ENCODE results near the gene SDF4. TPM values are rescaled to one million over a fixed set of nuclear protein-coding genes. Genes with fewer than 3 reads are reported as not detected.

Gene SDF4
- total and polyA plus RNA-seq, 2 donors (not counting 1 experiment from before 2014, with no cell fraction given) = 100 to 143 TPM

DNA sequence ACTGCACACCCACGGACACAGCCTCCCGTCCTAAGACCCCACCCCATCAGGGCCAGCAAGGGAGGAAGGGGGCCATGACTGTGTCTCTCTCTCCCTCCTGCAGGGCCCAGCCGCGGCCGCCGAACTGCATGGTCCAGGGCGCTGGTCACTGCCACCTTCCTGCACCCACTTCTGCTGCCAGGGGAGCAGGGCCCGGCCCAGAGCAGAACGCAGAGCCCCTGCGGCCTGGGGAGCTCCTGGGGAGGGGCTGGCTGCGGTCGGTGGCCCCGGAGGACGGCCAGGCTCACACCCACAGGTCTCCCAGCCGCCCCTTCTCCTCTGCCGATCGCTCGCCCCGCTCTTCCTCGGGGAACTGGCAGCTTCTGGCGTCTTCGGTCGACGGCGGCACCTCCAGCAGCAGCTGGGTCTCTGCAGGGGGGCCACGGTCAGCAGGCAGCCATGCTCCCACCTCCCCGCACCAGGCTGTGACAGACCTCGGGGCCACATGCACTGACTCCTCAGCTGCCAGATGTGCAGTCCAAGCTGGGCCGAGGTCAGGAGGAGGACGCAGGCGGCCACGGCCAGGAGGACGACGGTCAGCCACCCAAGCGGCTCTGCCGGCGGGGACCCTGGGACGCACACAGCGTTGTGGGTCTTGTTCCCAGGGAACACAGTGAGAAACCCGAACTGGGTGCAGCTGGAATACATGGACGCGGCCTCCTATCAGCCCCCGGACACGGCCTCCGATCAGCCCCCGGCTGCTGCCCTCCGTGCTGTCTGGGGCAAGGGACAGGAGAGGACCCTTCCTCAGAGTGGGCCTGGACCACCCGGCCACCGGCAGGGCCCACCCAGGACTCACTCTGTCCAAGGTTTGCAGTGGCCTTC is 28.0 kb downstream of the SDF4 start:
- no peaks in the 10 kb centered on the region for H3K36me3 ChIP-seq (replicated peaks in 1 of 2; ENCODE audit: control extremely low read depth in 1 of 2, control insufficient read depth in 1 of 2, extremely low read depth in 1 of 2, insufficient read depth in 2 of 2, low read length in 1 of 2)
- peaks cover 7% of the 10 kb centered on the region for H3K27me3 Mint-ChIP-seq
- 91% methylated on average over 49 of the region's 49 CpGs for WGBS (ENCODE audit: insufficient coverage)
- no peak overlapping the region for H3K4me3 ChIP-seq (ENCODE audit: control extremely low read depth in 1 of 5, extremely low read depth in 1 of 5, insufficient read depth in 1 of 5, low read depth in 2 of 5, low read length in 4 of 5)
- ATAC-seq (ENCODE audit: low read depth) = no peak
- no peak overlapping the region for H3K9ac ChIP-seq (ENCODE audit: low read length)
- peak overlapping the region; percentile 37 for H3K27ac Mint-ChIP-seq
- TF ChIP-seq, protein P1, sequence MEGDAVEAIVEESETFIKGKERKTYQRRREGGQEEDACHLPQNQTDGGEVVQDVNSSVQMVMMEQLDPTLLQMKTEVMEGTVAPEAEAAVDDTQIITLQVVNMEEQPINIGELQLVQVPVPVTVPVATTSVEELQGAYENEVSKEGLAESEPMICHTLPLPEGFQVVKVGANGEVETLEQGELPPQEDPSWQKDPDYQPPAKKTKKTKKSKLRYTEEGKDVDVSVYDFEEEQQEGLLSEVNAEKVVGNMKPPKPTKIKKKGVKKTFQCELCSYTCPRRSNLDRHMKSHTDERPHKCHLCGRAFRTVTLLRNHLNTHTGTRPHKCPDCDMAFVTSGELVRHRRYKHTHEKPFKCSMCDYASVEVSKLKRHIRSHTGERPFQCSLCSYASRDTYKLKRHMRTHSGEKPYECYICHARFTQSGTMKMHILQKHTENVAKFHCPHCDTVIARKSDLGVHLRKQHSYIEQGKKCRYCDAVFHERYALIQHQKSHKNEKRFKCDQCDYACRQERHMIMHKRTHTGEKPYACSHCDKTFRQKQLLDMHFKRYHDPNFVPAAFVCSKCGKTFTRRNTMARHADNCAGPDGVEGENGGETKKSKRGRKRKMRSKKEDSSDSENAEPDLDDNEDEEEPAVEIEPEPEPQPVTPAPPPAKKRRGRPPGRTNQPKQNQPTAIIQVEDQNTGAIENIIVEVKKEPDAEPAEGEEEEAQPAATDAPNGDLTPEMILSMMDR (IDR thresholded peaks at IDR 0.05) = no peak
- H2AFZ ChIP-seq (ENCODE audit: insufficient read depth, low read depth, low read length, poor library complexity, severe bottlenecking) = no peak overlapping the region
- no peak overlapping the region for H3K4me2 ChIP-seq (replicated peaks; ENCODE audit: low read depth, low read length, poor library complexity, severe bottlenecking)
- H3K9me3 Mint-ChIP-seq (ENCODE audit: insufficient read depth) = no peaks in the 10 kb centered on the region
- H3K79me2 ChIP-seq (ENCODE audit: control insufficient read depth, insufficient read depth, low read length) = no peaks in the 10 kb centered on the region
- H3K4me1 Mint-ChIP-seq = peaks cover 27% of the 10 kb centered on the region
- no peaks in the 10 kb centered on the region for H4K20me1 ChIP-seq (ENCODE audit: control insufficient read depth, insufficient read depth, low read length, poor library complexity, severe bottlenecking)
- ChIA-PET CTCF (no interaction called here), POLR2A (no interaction called here)
- peak; percentile 40 for DNase-seq
- H3K4me3 Mint-ChIP-seq = no peak overlapping the region
- H3K9me3 ChIP-seq (ENCODE audit: control extremely low read depth in 1 of 3, control insufficient read depth in 2 of 3, insufficient read depth in 1 of 3, low read length in 2 of 3) = peaks cover 0 to 23% (median 0%) of the 10 kb centered on the region in 3 donors
- H3K27me3 ChIP-seq (replicated peaks in 1 of 4; ENCODE audit: control extremely low read depth in 1 of 4, control insufficient read depth in 3 of 4, insufficient read depth in 4 of 4, low read length in 3 of 4) = peaks cover 0 to 41% (median 14%) of the 10 kb centered on the region in 4 experiments
- peaks cover 42 to 44% of the 10 kb centered on the region in 2 donors for H3K4me1 ChIP-seq (ENCODE audit: control insufficient read depth in 2 of 2, insufficient read depth in 2 of 2, low read length in 2 of 2)
- intact Hi-C loops (cut with micrococcal nuclease) = loop anchor here (10.0 kb wide), 1 partner anchor 169 kb away; no protein-coding TSS in a partner anchor
- H3K27ac ChIP-seq (ENCODE audit: low read length in 2 of 2) = no peak overlapping the region

DNA sequence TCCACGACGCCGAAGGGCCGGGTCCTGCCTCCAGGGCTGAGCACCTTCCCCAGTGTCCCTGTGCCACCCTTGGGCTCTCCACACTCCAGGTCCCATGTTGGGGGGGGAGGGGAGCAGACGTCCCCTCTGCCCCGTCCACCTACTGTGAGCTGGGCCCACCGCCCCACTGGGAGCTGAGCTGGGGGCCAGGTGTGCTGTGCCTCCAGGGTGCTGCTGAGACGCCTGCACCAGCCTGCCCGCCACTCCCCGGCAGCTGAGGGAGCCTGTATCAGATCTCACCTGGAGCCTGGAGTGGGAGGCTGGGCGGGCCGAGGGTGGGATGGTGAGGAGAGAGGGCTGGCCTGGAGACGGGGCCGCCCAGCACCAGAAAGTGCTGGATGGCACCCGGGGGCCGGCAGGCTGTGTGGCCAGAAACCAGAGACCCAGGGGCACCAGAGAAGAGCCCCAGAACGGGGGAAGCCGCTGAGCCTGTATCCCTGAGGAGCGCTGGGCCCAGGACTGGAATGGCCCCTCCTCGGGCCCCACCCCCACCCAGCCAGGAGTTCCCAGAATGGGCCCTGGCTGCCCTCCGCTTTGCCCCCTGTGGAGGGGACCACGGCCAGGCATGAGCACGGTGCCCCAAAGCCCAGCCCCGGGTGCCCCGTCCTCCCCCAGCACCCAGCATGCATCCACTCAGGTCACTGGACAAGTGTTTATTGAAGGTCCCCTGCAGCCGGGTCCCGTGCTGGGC is 28.8 kb downstream of the SDF4 start:
- ChIA-PET POLR2A (no interaction called here), CTCF (no interaction called here)
- TF ChIP-seq, protein P1 (IDR thresholded peaks at IDR 0.05) = no peak
- TF ChIP-seq EZH2 (IDR thresholded peaks at IDR 0.05; ENCODE audit: borderline replicate concordance, insufficient read depth, low read depth, low read length, poor library complexity, severe bottlenecking) = no peak
- H3K9me3 Mint-ChIP-seq (ENCODE audit: insufficient read depth) = no peaks in the 10 kb centered on the region
- no peak overlapping the region for H3K4me3 Mint-ChIP-seq
- Histone ChIP-seq H3K27ac (ENCODE audit: low read length in 2 of 2) (no peak overlapping the region), H3K9me3 (ENCODE audit: control extremely low read depth in 1 of 3, control insufficient read depth in 2 of 3, insufficient read depth in 1 of 3, low read length in 2 of 3) (peaks cover 0 to 22% (median 0%) of the 10 kb centered on the region in 3 donors), H3K79me2 (ENCODE audit: control insufficient read depth, insufficient read depth, low read length) (no peaks in the 10 kb centered on the region), H3K4me3 (ENCODE audit: control extremely low read depth in 1 of 5, extremely low read depth in 1 of 5, insufficient read depth in 1 of 5, low read depth in 2 of 5, low read length in 4 of 5) (no peak overlapping the region), H3K4me1 (ENCODE audit: control insufficient read depth in 2 of 2, insufficient read depth in 2 of 2, low read length in 2 of 2) (peaks cover 35 to 36% of the 10 kb centered on the region in 2 donors), H3K4me2 (replicated peaks; ENCODE audit: low read depth, low read length, poor library complexity, severe bottlenecking) (no peak overlapping the region), H3K36me3 (replicated peaks in 1 of 2; ENCODE audit: control extremely low read depth in 1 of 2, control insufficient read depth in 1 of 2, extremely low read depth in 1 of 2, insufficient read depth in 2 of 2, low read length in 1 of 2) (no peaks in the 10 kb centered on the region), H2AFZ (ENCODE audit: insufficient read depth, low read depth, low read length, poor library complexity, severe bottlenecking) (no peak overlapping the region), H4K20me1 (ENCODE audit: control insufficient read depth, insufficient read depth, low read length, poor library complexity, severe bottlenecking) (no peaks in the 10 kb centered on the region), H3K9ac (ENCODE audit: low read length) (no peak overlapping the region), H3K27me3 (replicated peaks in 1 of 4; ENCODE audit: control extremely low read depth in 1 of 4, control insufficient read depth in 3 of 4, insufficient read depth in 4 of 4, low read length in 3 of 4) (peaks cover 0 to 35% (median 12%) of the 10 kb centered on the region in 4 experiments)
- DNase-seq (peak; percentile 51), ATAC-seq (ENCODE audit: low read depth) (no peak)
- H3K4me1 Mint-ChIP-seq = peaks cover 21% of the 10 kb centered on the region
- peaks cover 2% of the 10 kb centered on the region for H3K27me3 Mint-ChIP-seq
- intact Hi-C loops (cut with micrococcal nuclease) = loop anchor here (10.0 kb wide), 1 partner anchor 168 kb away; no protein-coding TSS in a partner anchor
- 86% methylated on average over 27 of the region's 27 CpGs for WGBS (ENCODE audit: insufficient coverage)
- peak overlapping the region; percentile 15 for H3K27ac Mint-ChIP-seq

All from B cell (primary cell).